Measurements from ENCODE around the gene FRMD4A. TPM values are rescaled to one million over a fixed set of nuclear protein-coding genes. Genes with fewer than 3 reads are reported as not detected.

Gene FRMD4A
- polyA plus RNA-seq, 1 donor (not counting 4 experiments of a cell fraction or from before 2014, with no cell fraction given), result 12.9 TPM

- no peak for DNase-seq (ENCODE audit: low read depth, low spot score)
- dilution Hi-C loops (cut with MboI; ENCODE audit: extremely low pct_ligation_motif_present, low sequenced_read_pairs), result no loop called here
These were observed 326.2 kb downstream of the FRMD4A start for GRCh38 chr10:14004536-14004935.

GRCh38 chr10:14003517-14004184 is 327.1 kb downstream of the FRMD4A start:
- no peak overlapping the region for H3K9ac ChIP-seq (ENCODE audit: control insufficient read depth, extremely low read depth, insufficient read depth, low read length)
- H3K4me1 ChIP-seq (ENCODE audit: control insufficient read depth, extremely low read depth, insufficient read depth, low read length), result no peaks in the 10 kb centered on the region
- H3K4me3 ChIP-seq (ENCODE audit: control insufficient read depth in 2 of 3, extremely low read depth in 1 of 3, insufficient read depth in 2 of 3, low read depth in 1 of 3, low read length in 3 of 3), result no peak overlapping the region
- DNase-seq (ENCODE audit: low read depth, low spot score), result no peak
- no peak overlapping the region for H3K27ac ChIP-seq (ENCODE audit: control insufficient read depth, insufficient read depth, low read length)
- no peaks in the 10 kb centered on the region for H3K9me3 ChIP-seq (ENCODE audit: control insufficient read depth, low read depth, low read length)
- H2AFZ ChIP-seq (ENCODE audit: control insufficient read depth, low read length), result no peak overlapping the region
- H3K27me3 ChIP-seq (ENCODE audit: control insufficient read depth, extremely low read depth, insufficient read depth, low read length), result no peaks in the 10 kb centered on the region
- no peak for FAIRE-seq
- H3K9me1 ChIP-seq (ENCODE audit: control insufficient read depth, extremely low read depth, insufficient read depth, low read length), result no peaks in the 10 kb centered on the region
- dilution Hi-C loops (cut with MboI; ENCODE audit: extremely low pct_ligation_motif_present, low sequenced_read_pairs), result no loop called here
- no peaks in the 10 kb centered on the region for H3K36me3 ChIP-seq (ENCODE audit: control insufficient read depth in 2 of 2, extremely low read depth in 1 of 2, insufficient read depth in 2 of 2, low read length in 2 of 2)
- H3K4me2 ChIP-seq (ENCODE audit: control insufficient read depth, extremely low read depth, insufficient read depth, low read depth, low read length), result no peak overlapping the region
- no peak for TF ChIP-seq EZH2 (IDR thresholded peaks at IDR 0.05; ENCODE audit: low read length)
- no peaks in the 10 kb centered on the region for H3K79me2 ChIP-seq (ENCODE audit: control insufficient read depth, insufficient read depth, low read length)
- H4K20me1 ChIP-seq (ENCODE audit: control insufficient read depth, extremely low read depth, insufficient read depth, low read length), result no peaks in the 10 kb centered on the region

More at GRCh38 chr10:14004536-14004935, 326.2 kb downstream of the FRMD4A start:
- no peak overlapping the region for H2AFZ ChIP-seq (ENCODE audit: control insufficient read depth, low read length)
- no peaks in the 10 kb centered on the region for H3K36me3 ChIP-seq (ENCODE audit: control insufficient read depth in 2 of 2, extremely low read depth in 1 of 2, insufficient read depth in 2 of 2, low read length in 2 of 2)
- H3K9ac ChIP-seq (ENCODE audit: control insufficient read depth, extremely low read depth, insufficient read depth, low read length), result no peak overlapping the region
- no peak overlapping the region for H3K4me3 ChIP-seq (ENCODE audit: control insufficient read depth in 2 of 3, extremely low read depth in 1 of 3, insufficient read depth in 2 of 3, low read depth in 1 of 3, low read length in 3 of 3)
- no peaks in the 10 kb centered on the region for H3K9me3 ChIP-seq (ENCODE audit: control insufficient read depth, low read depth, low read length)
- H3K27me3 ChIP-seq (ENCODE audit: control insufficient read depth, extremely low read depth, insufficient read depth, low read length), result peaks cover 3% of the 10 kb centered on the region
- H3K27ac ChIP-seq (ENCODE audit: control insufficient read depth, insufficient read depth, low read length), result no peak overlapping the region
- H3K79me2 ChIP-seq (ENCODE audit: control insufficient read depth, insufficient read depth, low read length), result no peaks in the 10 kb centered on the region
- no peak overlapping the region for H3K4me2 ChIP-seq (ENCODE audit: control insufficient read depth, extremely low read depth, insufficient read depth, low read depth, low read length)
- TF ChIP-seq CTCF (optimal IDR thresholded peaks at IDR 0.05 in 1 of 3, IDR thresholded peaks at IDR 0.05 in 1 of 3, conservative IDR thresholded peaks at IDR 0.05 in 1 of 3; ENCODE audit: extremely low read depth in 1 of 3, insufficient read depth in 2 of 3, low read length in 3 of 3) (no peak), EZH2 (IDR thresholded peaks at IDR 0.05; ENCODE audit: low read length) (no peak)
- H4K20me1 ChIP-seq (ENCODE audit: control insufficient read depth, extremely low read depth, insufficient read depth, low read length), result no peaks in the 10 kb centered on the region
- H3K9me1 ChIP-seq (ENCODE audit: control insufficient read depth, extremely low read depth, insufficient read depth, low read length), result no peaks in the 10 kb centered on the region
- no peak for FAIRE-seq
- no peaks in the 10 kb centered on the region for H3K4me1 ChIP-seq (ENCODE audit: control insufficient read depth, extremely low read depth, insufficient read depth, low read length)
